Motor neuron (in vitro differentiated cells): ENCODE results near the gene CHST8. TPM values are rescaled to one million over a fixed set of nuclear protein-coding genes. Genes with fewer than 3 reads are reported as not detected.
"Not testable (repeated sequence)": the region's sequence is repeated elsewhere in the genome, so short reads cannot be mapped to it uniquely, and the experiment has no call there.

Source experiments
- ATAC-seq, 8 experiments: fragments of 200-7000 bp; cut with Tn5 transposase; replicated peaks in 6 of 8; 2 replicates each; pipeline ENCODE4 v1.8.0; 2021; ENCODE audit warnings: mild to moderate bottlenecking in 8 of 8, moderate library complexity in 8 of 8
- H3K27ac ChIP-seq, 2 donors: fragments of 250-450 bp; sonication (Bioruptor Pico); 2 replicates each; pipeline ENCODE4 v1.9.0; 2021; ENCODE audit warnings: antibody characterized with exemption in 2 of 2, mild to moderate bottlenecking in 2 of 2, moderate library complexity in 1 of 2
- H3K4me1 ChIP-seq, 2 donors: fragments of 250-450 bp; sonication (Bioruptor Pico); replicated peaks in 1 of 2; 2 replicates each; pipeline ENCODE4 v1.6.1; 2021; ENCODE audit warnings: antibody characterized with exemption in 2 of 2, mild to moderate bottlenecking in 2 of 2, moderate library complexity in 1 of 2
- H3K4me3 ChIP-seq, 5 donors: fragments of 250-450 bp; sonication (Bioruptor Pico); 2 replicates each; pipeline ENCODE4 v1.9.0; 2021; ENCODE audit warnings: antibody characterized with exemption in 5 of 5, mild to moderate bottlenecking in 5 of 5, moderate library complexity in 4 of 5
- WGBS, 10 experiments: fragments of 450-650 bp; shearing (Covaris generic); methylation state at CpG; one replicate each; pipeline ENCODE4 v1.0.0; 2022; 5-methylcytosine and 5-hydroxymethylcytosine counted together
- in situ Hi-C, 9 experiments: fragments of 400-800 bp; cut with MboI; loops; one replicate each; pipeline ENCODE4 v1.15.0; 2021; ENCODE audit warnings: low sequenced_read_pairs in 9 of 9, low pct_unique_long_range_greater_than_20kb in 2 of 9; ENCODE audit not compliant: unreplicated experiment in 9 of 9
- total RNA-seq, 8 experiments: library from RNA; unstranded; fragments of 300-600 nt; gene quantifications; 2 replicates each; pipeline versions ENCODE4 v1.2.3 to v1.2.4, GENCODE V29; 2022

CHST8 gene
- total RNA-seq, 8 experiments from 2014 or later = 0.84 to 17.0 (median 11.5) TPM

- H3K4me3 ChIP-seq = no peak overlapping the region
- WGBS, 10 experiments = 46 to 100% (median 96%) methylated on average over 2 to 5 of the region's 7 CpGs; no CpG with 5 or more reads in 4 of the 10 experiments
- no peak for ATAC-seq
- peaks cover 3 to 17% of the 10 kb centered on the region in 2 donors for H3K4me1 ChIP-seq
- in situ Hi-C loops = no loop called here
- H3K27ac ChIP-seq = no peak overlapping the region
These were observed 33.2 kb downstream of the CHST8 start for GRCh38 chr19:33654840-33655508.

GRCh38 chr19:33659835-33660234 is 38.1 kb downstream of the CHST8 start:
- in situ Hi-C loops = no loop called here
- 30 to 100% (median 90%) methylated on average over 1 to 4 of the region's 5 CpGs; no CpG with 5 or more reads in 1 of the 10 experiments for WGBS, 10 experiments
- ATAC-seq = no peak

GRCh38 chr19:33660410-33661124 is 38.8 kb downstream of the CHST8 start:
- ATAC-seq = peak; percentile 68 to 93 (median 88)
- 3 to 87% (median 39%) methylated on average over 1 to 10 of the region's 11 CpGs for WGBS, 10 experiments
- Histone ChIP-seq H3K4me3 (no peak overlapping the region), H3K27ac (peak overlapping the region; percentile 66 to 76), H3K4me1 (peaks cover 11 to 18% of the 10 kb centered on the region in 2 donors)
- in situ Hi-C loops = no loop called here

More at GRCh38 chr19:33659835-33660234, 38.1 kb downstream of the CHST8 start:
- peak overlapping the region; percentile 66 to 76 for H3K27ac ChIP-seq
- H3K4me3 ChIP-seq = no peak overlapping the region
- H3K4me1 ChIP-seq = peaks cover 11 to 16% of the 10 kb centered on the region in 2 donors

- no peak overlapping the region for H3K27ac ChIP-seq
- 0 to 100% (median 76%) methylated on average over 1 to 5 of the region's 7 CpGs; no CpG with 5 or more reads in 6 of the 10 experiments for whole genome bisulfite sequencing, 10 experiments
- no peak overlapping the region for H3K4me3 ChIP-seq
- H3K4me1 ChIP-seq = peaks cover 19 to 26% of the 10 kb centered on the region in 2 donors
- no peak for ATAC-seq
- in situ Hi-C loops = no loop called here
These were observed 39.6 kb downstream of the CHST8 start for GRCh38 chr19:33661336-33661735.

GRCh38 chr19:33662391-33663092 is 40.8 kb downstream of the CHST8 start:
- no peak overlapping the region for H3K4me3 ChIP-seq
- no peak overlapping the region for H3K27ac ChIP-seq
- 0 to 80% (median 60%) methylated on average over 2 to 10 of the region's 11 CpGs; no CpG with 5 or more reads in 3 of the 10 experiments for WGBS, 10 experiments
- in situ Hi-C loops = no loop called here
- ATAC-seq = peak in 3 of 8 experiments; percentile 3 to 57 (median 55)
- H3K4me1 ChIP-seq = peaks cover 28 to 38% of the 10 kb centered on the region in 2 donors

GRCh38 chr19:33663316-33663715 is 41.6 kb downstream of the CHST8 start:
- H3K4me1 ChIP-seq = peaks cover 31 to 43% of the 10 kb centered on the region in 2 donors
- 20 to 100% (median 95%) methylated on average over 1 to 7 of the region's 9 CpGs; no CpG with 5 or more reads in 3 of the 10 experiments for WGBS, 10 experiments
- H3K4me3 ChIP-seq, H3K27ac ChIP-seq, in situ Hi-C loops, ATAC-seq: not testable (repeated sequence)

GRCh38 chr19:33664744-33665143 is 43.0 kb downstream of the CHST8 start:
- no peak overlapping the region for H3K27ac ChIP-seq
- peaks cover 37 to 49% of the 10 kb centered on the region in 2 donors for H3K4me1 ChIP-seq
- 35 to 100% (median 86%) methylated on average over 2 to 5 of the region's 5 CpGs; no CpG with 5 or more reads in 1 of the 10 experiments for WGBS, 10 experiments
- in situ Hi-C loops = no loop called here
- no peak overlapping the region for H3K4me3 ChIP-seq
- no peak for ATAC-seq

- WGBS, 10 experiments = 30 to 100% (median 72%) methylated on average over 2 to 12 of the region's 22 CpGs; no CpG with 5 or more reads in 1 of the 10 experiments
- no peak overlapping the region for H3K4me3 ChIP-seq
- peak overlapping the region; percentile 29 to 46 for H3K27ac ChIP-seq
- peaks cover 27 to 36% of the 10 kb centered on the region in 2 donors for H3K4me1 ChIP-seq
- in situ Hi-C loops = no loop called here
- peak in 2 of 8 experiments; percentile 7 for ATAC-seq
These were observed 44.2 kb downstream of the CHST8 start for GRCh38 chr19:33665776-33666595.

- peak in 1 of 8 experiments; percentile 5 for ATAC-seq
- in situ Hi-C loops = no loop called here
- Histone ChIP-seq H3K27ac (peak overlapping the region; percentile 78), H3K4me3 (peak overlapping the region in 1 of 5 donors; percentile 4), H3K4me1 (peaks cover 27 to 36% of the 10 kb centered on the region in 2 donors)
- 19 to 84% (median 69%) methylated on average over 1 to 14 of the region's 15 CpGs for WGBS, 10 experiments
These were observed 45.4 kb downstream of the CHST8 start for GRCh38 chr19:33667141-33667650.

GRCh38 chr19:33667881-33668280 is 46.1 kb downstream of the CHST8 start:
- peak overlapping the region in 1 of 5 donors; percentile 4 for H3K4me3 ChIP-seq
- ATAC-seq = peak in 5 of 8 experiments; percentile 90 to 94 (median 93)
- H3K27ac ChIP-seq = peak overlapping the region; percentile 78
- WGBS, 10 experiments = 4 to 85% (median 40%) methylated on average over 1 to 14 of the region's 15 CpGs
- in situ Hi-C loops = no loop called here
- H3K4me1 ChIP-seq = peaks cover 27 to 36% of the 10 kb centered on the region in 2 donors

- WGBS, 10 experiments = 0 to 88% (median 71%) methylated on average over 1 to 8 of the region's 8 CpGs; no CpG with 5 or more reads in 1 of the 10 experiments
- ATAC-seq = peak in 2 of 8 experiments; percentile 25 to 35
- in situ Hi-C loops = no loop called here
These were observed 47.2 kb downstream of the CHST8 start for GRCh38 chr19:33668968-33669367.

GRCh38 chr19:33669376-33669775 is 47.6 kb downstream of the CHST8 start:
- WGBS, 10 experiments = 17 to 100% (median 85%) methylated on average over 1 to 5 of the region's 5 CpGs; no CpG with 5 or more reads in 3 of the 10 experiments
- Histone ChIP-seq H3K4me3 (no peak overlapping the region), H3K4me1 (peaks cover 39 to 45% of the 10 kb centered on the region in 2 donors), H3K27ac (no peak overlapping the region)
- in situ Hi-C loops = no loop called here
- no peak for ATAC-seq

More at GRCh38 chr19:33668968-33669367, 47.2 kb downstream of the CHST8 start:
- Histone ChIP-seq H3K4me3 (no peak overlapping the region), H3K4me1 (peaks cover 35 to 41% of the 10 kb centered on the region in 2 donors), H3K27ac (no peak overlapping the region)
